GM23338 (cell line): ENCODE data around the gene SLC12A5. TPM values are rescaled to one million over a fixed set of nuclear protein-coding genes. Genes with fewer than 3 reads are reported as not detected.
A peak's percentile ranks its signal among the peaks of the same experiment; 100 is the strongest.

Source experiments
- ATAC-seq: fragments of 200-7000 bp; cut with Tn5 transposase; 3 replicates; pipeline ENCODE4 v1.9.1; 2020
- DNase-seq: peaks from one replicate; pipeline ENCODE4 v3.0.0-alpha.2; 2015; ENCODE audit warnings: low spot score
- H2AFZ ChIP-seq: fragments of 200-600 bp; sonication (generic); 2 replicates; pipeline ENCODE4 v1.8.0; 2016; ENCODE audit warnings: antibody characterized with exemption, mild to moderate bottlenecking, moderate library complexity
- H3F3A ChIP-seq: fragments of 200-600 bp; sonication (generic); replicated peaks from 2 replicates; pipeline ENCODE4 v1.8.0; 2017; ENCODE audit warnings: antibody characterized with exemption, mixed run types, low read depth
- H3K27ac ChIP-seq: fragments of 200-600 bp; sonication (generic); 2 replicates; pipeline ENCODE4 v1.6.1; 2016; ENCODE audit warnings: low read depth
- H3K27me3 ChIP-seq: fragments of 200-600 bp; sonication (generic); 2 replicates; pipeline ENCODE4 v1.8.0; 2016; ENCODE audit warnings: mild to moderate bottlenecking, mixed run types, moderate library complexity; ENCODE audit not compliant: insufficient read depth
- H3K36me3 ChIP-seq: fragments of 200-600 bp; sonication (generic); 2 replicates; pipeline ENCODE4 v1.8.0; 2016; ENCODE audit warnings: mild to moderate bottlenecking; ENCODE audit not compliant: insufficient read depth
- H3K4me1 ChIP-seq: fragments of 200-600 bp; sonication (generic); 2 replicates; pipeline ENCODE4 v1.8.0; 2016; ENCODE audit warnings: mild to moderate bottlenecking, moderate library complexity; ENCODE audit not compliant: insufficient read depth
- H3K4me2 ChIP-seq: fragments of 200-600 bp; sonication (generic); 2 replicates; pipeline ENCODE4 v1.7.1; 2017; ENCODE audit warnings: mixed run types
- H3K4me3 ChIP-seq: fragments of 200-600 bp; sonication (generic); 2 replicates; pipeline ENCODE4 v1.6.1; 2016; ENCODE audit warnings: mixed run types
- H3K79me2 ChIP-seq: fragments of 200-600 bp; sonication (generic); replicated peaks from 2 replicates; pipeline ENCODE4 v1.8.0; 2017; ENCODE audit warnings: mild to moderate bottlenecking; ENCODE audit not compliant: insufficient read depth
- H3K9me2 ChIP-seq: fragments of 200-600 bp; sonication (generic); 2 replicates; pipeline ENCODE4 v1.8.0; 2017; ENCODE audit not compliant: insufficient read depth
- H4K20me1 ChIP-seq: fragments of 200-600 bp; sonication (generic); replicated peaks from 2 replicates; pipeline ENCODE4 v1.8.0; 2017; ENCODE audit warnings: mild to moderate bottlenecking; ENCODE audit not compliant: insufficient read depth
- H3K27ac Mint-ChIP-seq: 2 replicates; pipeline ENCODE4 v1.8.0; 2020; ENCODE audit warnings: inconsistent platforms, mild to moderate bottlenecking, moderate library complexity, mixed read lengths
- H3K27me3 Mint-ChIP-seq: 3 replicates; pipeline ENCODE4 v1.8.0; 2022; ENCODE audit warnings: low read depth, mild to moderate bottlenecking, moderate library complexity, mixed read lengths, inconsistent platforms; ENCODE audit not compliant: insufficient read depth, poor library complexity
- H3K36me3 Mint-ChIP-seq: 3 replicates; pipeline ENCODE4 v1.8.0; 2021; ENCODE audit warnings: low read depth, mild to moderate bottlenecking, inconsistent platforms, moderate library complexity, mixed read lengths
- H3K4me1 Mint-ChIP-seq: 3 replicates; pipeline ENCODE4 v1.8.0; 2020; ENCODE audit warnings: mild to moderate bottlenecking, inconsistent platforms, mixed read lengths
- H3K4me3 Mint-ChIP-seq: 3 replicates; pipeline ENCODE4 v1.8.0; 2021; ENCODE audit warnings: moderate library complexity, mild to moderate bottlenecking, inconsistent platforms, mixed read lengths
- H3K9me3 Mint-ChIP-seq: 3 replicates; pipeline ENCODE4 v1.8.0; 2020; ENCODE audit warnings: moderate library complexity, mild to moderate bottlenecking, inconsistent platforms, mixed read lengths
- CREB1 ChIP-seq: fragments of 250-450 bp; sonication (Bioruptor Pico); IDR thresholded peaks from 2 replicates; pipeline ENCODE4 v1.5.0; 2020; ENCODE audit warnings: low read depth, mild to moderate bottlenecking, moderate library complexity
- CTCF ChIP-seq, 2 experiments: fragments of 200-600 bp in 1 of 2; sonication (generic) in 1 of 2; conservative IDR thresholded peaks; 2 replicates each; pipeline versions ENCODE4 v1.5.1 to v1.6.1; 2016 to 2017; ENCODE audit warnings: antibody characterized with exemption in 2 of 2, low read depth in 2 of 2, mild to moderate bottlenecking in 2 of 2, moderate library complexity in 1 of 2
- ETS1 ChIP-seq: IDR thresholded peaks from 2 replicates; pipeline ENCODE4 v1.6.1; 2016; ENCODE audit warnings: antibody characterized with exemption
- EZH2 ChIP-seq: fragments of 200-600 bp; sonication (generic); IDR thresholded peaks from one replicate; pipeline ENCODE4 v1.8.0; 2017; ENCODE audit warnings: antibody characterized with exemption, mild to moderate bottlenecking, low read depth; ENCODE audit not compliant: unreplicated experiment
- EZH2phosphoT487 ChIP-seq: fragments of 200-600 bp; sonication (generic); IDR thresholded peaks from one replicate; pipeline ENCODE4 v1.8.1; 2018; ENCODE audit warnings: antibody characterized with exemption; ENCODE audit not compliant: unreplicated experiment
- JUNB ChIP-seq: IDR thresholded peaks from one replicate; pipeline ENCODE4 v1.6.1; 2016; ENCODE audit warnings: antibody characterized with exemption; ENCODE audit not compliant: unreplicated experiment
- NANOG ChIP-seq: IDR thresholded peaks from 2 replicates; pipeline ENCODE4 v1.6.1; 2016; ENCODE audit warnings: antibody characterized with exemption, borderline replicate concordance
- REST ChIP-seq: IDR thresholded peaks from one replicate; pipeline ENCODE4 v1.6.1; 2018; ENCODE audit warnings: antibody characterized with exemption; ENCODE audit not compliant: unreplicated experiment
- STAT1 ChIP-seq: IDR thresholded peaks from one replicate; pipeline ENCODE4 v1.6.1; 2016; ENCODE audit warnings: antibody characterized with exemption; ENCODE audit not compliant: unreplicated experiment
- ZNF114 ChIP-seq: fragments of 250-450 bp; sonication (Bioruptor Pico); IDR thresholded peaks from 2 replicates; pipeline ENCODE4 v1.5.0; 2020; ENCODE audit warnings: mild to moderate bottlenecking, moderate library complexity
- ZNF331 ChIP-seq: fragments of 250-450 bp; sonication (Bioruptor Pico); IDR thresholded peaks from 2 replicates; pipeline ENCODE4 v1.5.0; 2020; ENCODE audit warnings: low read depth, mild to moderate bottlenecking, moderate library complexity
- ZNF462 ChIP-seq: fragments of 250-450 bp; sonication (Bioruptor Pico); IDR thresholded peaks from 2 replicates; pipeline ENCODE4 v1.5.0; 2020; ENCODE audit warnings: mild to moderate bottlenecking, moderate library complexity
- polyA plus RNA-seq: library from polyadenylated mRNA; unstranded; fragments of >200 nt; fragmentation: Nextera tagmentation; extraction: Ambion mirVana; gene quantifications from 2 replicates; pipeline ENCODE4 v1.2.1, GENCODE V29; 2016
- total RNA-seq: library from RNA; depleted of rRNA; stranded (reverse); fragments of >200 nt; shearing (Covaris generic); gene quantifications from 2 replicates; pipeline ENCODE4 v1.2.3, GENCODE V29; 2014

SLC12A5 gene
- total and polyA plus RNA-seq, 2 experiments from 2014 or later: 3.5 to 8.4 TPM

- Histone ChIP-seq H3F3A (no peaks in the 10 kb centered on the region), H3K79me2 (peaks cover 20% of the 10 kb centered on the region), H3K4me2 (peak overlapping the region; percentile 58), H3K9me2 (no peaks in the 10 kb centered on the region), H3K27ac (peak overlapping the region; percentile 82), H3K36me3 (no peaks in the 10 kb centered on the region), H3K4me3 (peak overlapping the region; percentile 12; the same call in 1 of the 2 replicates), H4K20me1 (peaks cover 11% of the 10 kb centered on the region), H3K4me1 (peaks cover 39% of the 10 kb centered on the region), H3K27me3 (no peaks in the 10 kb centered on the region), H2AFZ (no peak overlapping the region)
- Mint-ChIP-seq H3K9me3 (no peaks in the 10 kb centered on the region), H3K4me3 (peak overlapping the region; percentile 21; the same call in 1 of the 3 replicates), H3K36me3 (peaks cover 17% of the 10 kb centered on the region; the same call in 2 of the 3 replicates), H3K27ac (peak overlapping the region; percentile 29; the same call in 1 of the 2 replicates), H3K4me1 (peaks cover 19% of the 10 kb centered on the region), H3K27me3 (no peaks in the 10 kb centered on the region)
- peak; percentile 60 for DNase-seq
- TF ChIP-seq ZNF114 (CRISPR knock-in tag) (no peak), CTCF (conservative IDR thresholded peaks at IDR 0.05; ENCODE audit: low read depth in 2 of 2) (no peak), REST (no peak), JUNB (no peak), CREB1 (CRISPR knock-in tag) (no peak), EZH2phosphoT487 (no peak), ZNF462 (no peak), ZNF331 (CRISPR knock-in tag) (no peak), EZH2 (no peak), ETS1 (no peak), NANOG (no peak), STAT1 (no peak)
- peak; percentile 76 for ATAC-seq
These were observed 45.0 kb downstream of the SLC12A5 start for GRCh38 chr20:46074006-46074405.
